BLaER1 treated with 17β-estradiol and CSF1 and Interleukin-3, amounts not matched to agents 10 nM and 100 nM (cell line): ENCODE data around the gene HMGCLL1.

ENCODE experiments used
- H3K27ac ChIP-seq, 11 experiments: shearing (Covaris generic); formaldehyde crosslinking; 2 replicates each; pipeline ENCODE4 v1.8.1; 2022
- H3K27me3 ChIP-seq, 11 experiments: shearing (Covaris generic); formaldehyde crosslinking; 2 replicates each; pipeline ENCODE4 v1.8.1; 2022
- H3K36me3 ChIP-seq, 11 experiments: shearing (Covaris generic); formaldehyde crosslinking; 2 replicates each; pipeline ENCODE4 v1.8.1; 2022
- H3K4me1 ChIP-seq, 10 experiments: shearing (Covaris generic); formaldehyde crosslinking; 2 replicates each; pipeline ENCODE4 v1.8.1; 2022
- H3K4me2 ChIP-seq, 11 experiments: shearing (Covaris generic); formaldehyde crosslinking; 2 replicates each; pipeline ENCODE4 v1.8.1; 2022
- H3K4me3 ChIP-seq, 10 experiments: shearing (Covaris generic); formaldehyde crosslinking; 2 replicates each; pipeline ENCODE4 v1.8.1; 2022
- H3K9ac ChIP-seq, 11 experiments: shearing (Covaris generic); formaldehyde crosslinking; 2 replicates each; pipeline ENCODE4 v1.8.1; 2022
- H3K9me3 ChIP-seq, 11 experiments: shearing (Covaris generic); formaldehyde crosslinking; replicated peaks in 1 of 11; 2 replicates each; pipeline ENCODE4 v1.8.1; 2022
- H4K20me1 ChIP-seq, 11 experiments: shearing (Covaris generic); formaldehyde crosslinking; 2 replicates each; pipeline ENCODE4 v1.8.1; 2022
- Cebpa-rat ChIP-seq, 11 experiments: shearing (Covaris generic); IDR thresholded peaks; 2 replicates each; pipeline ENCODE4 v1.8.1; 2022

The HMGCLL1 gene

DNA sequence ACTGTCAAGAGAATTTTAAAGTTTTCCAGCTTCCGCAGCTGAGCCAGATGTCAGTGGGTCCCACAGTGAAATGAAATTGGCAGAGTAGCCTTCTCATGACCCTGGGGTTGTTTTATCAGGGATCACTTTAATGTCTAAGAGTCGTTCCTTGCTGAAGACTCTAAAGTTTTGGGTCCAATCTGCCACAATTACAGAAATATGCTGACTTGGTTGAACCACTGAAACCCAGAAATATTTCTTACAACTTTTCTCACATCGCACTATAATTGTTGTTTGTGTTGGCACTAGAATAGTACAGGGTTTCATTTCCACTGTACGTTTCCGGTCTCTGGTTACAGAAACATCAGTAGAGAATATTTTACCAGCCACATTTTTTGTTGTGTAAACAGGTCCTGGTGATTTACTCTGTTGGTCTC is 109.0 kb downstream of the HMGCLL1 start:
- no peaks in the 10 kb centered on the region for H4K20me1 ChIP-seq

DNA sequence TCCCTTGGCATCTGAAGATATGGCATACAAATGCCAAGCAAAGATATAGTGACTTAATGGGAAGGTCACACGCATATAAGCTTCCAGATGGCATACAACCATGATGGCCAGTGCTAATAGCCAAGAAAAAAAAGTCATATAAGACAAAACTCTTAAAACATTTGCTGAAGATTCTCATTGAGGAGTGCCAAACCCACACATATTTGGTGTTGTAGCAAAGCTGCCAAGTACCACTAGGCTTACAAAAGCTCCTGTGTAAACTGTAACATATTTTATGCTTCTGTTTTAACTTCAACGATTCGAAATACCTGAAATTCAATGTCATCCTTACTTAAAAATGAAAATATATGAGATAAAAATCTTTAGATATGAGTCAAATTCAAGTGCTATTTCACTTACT is 123.0 kb downstream of the HMGCLL1 start:
- no peaks in the 10 kb centered on the region for H3K36me3 ChIP-seq
- no peaks in the 10 kb centered on the region for H3K27me3 ChIP-seq
- H3K4me1 ChIP-seq, result no peaks in the 10 kb centered on the region
- H3K4me2 ChIP-seq, result no peak overlapping the region
- H3K9me3 ChIP-seq, result no peaks in the 10 kb centered on the region
- no peak overlapping the region for H3K27ac ChIP-seq
- no peaks in the 10 kb centered on the region for H4K20me1 ChIP-seq
- no peak overlapping the region for H3K4me3 ChIP-seq
- no peak for TF ChIP-seq Cebpa-rat (IDR thresholded peaks at IDR 0.05)
- no peak overlapping the region for H3K9ac ChIP-seq

More for the DNA sequence above, 109.0 kb downstream of the HMGCLL1 start:
- TF ChIP-seq Cebpa-rat (IDR thresholded peaks at IDR 0.05), result no peak
- peak overlapping the region; percentile 15 to 50 (median 27); a peak in 14 of 22 replicates for H3K4me2 ChIP-seq
- no peak overlapping the region for H3K27ac ChIP-seq
- no peak overlapping the region for H3K4me3 ChIP-seq
- H3K9ac ChIP-seq, result no peak overlapping the region
- H3K36me3 ChIP-seq, result no peaks in the 10 kb centered on the region
- H3K27me3 ChIP-seq, result no peaks in the 10 kb centered on the region
- H3K4me1 ChIP-seq, result peaks cover 0 to 15% (median 7%) of the 10 kb centered on the region in 10 experiments; a peak in 8 of 20 replicates
- H3K9me3 ChIP-seq, result peaks cover 0 to 13% (median 8%) of the 10 kb centered on the region in 11 experiments; a peak in 4 of 22 replicates

DNA sequence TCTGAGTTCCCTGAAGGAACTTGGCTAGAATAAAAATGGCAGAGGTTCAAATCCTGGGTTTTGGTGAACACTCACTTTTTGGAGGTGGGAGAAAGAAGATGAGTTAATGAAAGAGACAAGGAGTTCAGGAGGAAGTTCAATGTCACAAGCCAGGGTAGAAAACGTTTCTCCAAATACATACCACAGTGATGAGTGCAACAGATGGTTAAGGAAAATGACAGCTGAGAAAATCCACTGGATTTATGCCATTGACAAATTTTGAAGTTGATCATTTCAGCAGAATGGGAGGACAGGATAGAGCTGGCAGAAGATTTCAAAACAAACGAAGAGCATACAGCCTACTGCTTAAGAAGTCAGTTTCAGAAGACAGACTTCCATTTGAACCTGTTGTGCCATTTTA is 129.0 kb downstream of the HMGCLL1 start:
- Histone ChIP-seq H3K36me3 (no peaks in the 10 kb centered on the region), H3K9me3 (no peaks in the 10 kb centered on the region), H3K4me1 (no peaks in the 10 kb centered on the region), H4K20me1 (no peaks in the 10 kb centered on the region), H3K27me3 (no peaks in the 10 kb centered on the region), H3K9ac (no peak overlapping the region), H3K27ac (no peak overlapping the region), H3K4me2 (no peak overlapping the region), H3K4me3 (no peak overlapping the region)
- TF ChIP-seq Cebpa-rat (IDR thresholded peaks at IDR 0.05), result no peak

DNA sequence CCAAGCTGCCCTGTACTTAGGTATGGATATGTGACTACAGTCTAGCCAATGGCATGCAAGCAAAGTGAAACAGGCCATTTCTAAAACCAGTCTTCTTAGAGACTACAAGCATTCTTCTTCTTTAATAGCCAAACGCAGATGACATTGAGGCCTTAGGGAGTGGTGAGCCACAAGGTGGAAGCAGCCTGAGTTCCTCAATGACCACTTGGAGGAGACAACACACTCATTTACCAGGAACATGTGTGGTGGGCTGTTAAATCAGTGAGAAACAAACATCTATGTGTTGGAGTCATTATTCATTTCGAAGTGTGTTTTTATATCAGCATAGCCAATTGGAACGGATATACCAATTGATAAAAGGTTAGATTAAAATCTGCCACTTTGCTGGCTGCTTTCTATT is 129.8 kb downstream of the HMGCLL1 start:
- Histone ChIP-seq H3K27ac (no peak overlapping the region), H3K27me3 (no peaks in the 10 kb centered on the region), H3K9ac (no peak overlapping the region), H3K4me1 (no peaks in the 10 kb centered on the region), H3K9me3 (no peaks in the 10 kb centered on the region), H4K20me1 (no peaks in the 10 kb centered on the region), H3K4me2 (no peak overlapping the region), H3K36me3 (no peaks in the 10 kb centered on the region), H3K4me3 (no peak overlapping the region)
- no peak for TF ChIP-seq Cebpa-rat (IDR thresholded peaks at IDR 0.05)

DNA sequence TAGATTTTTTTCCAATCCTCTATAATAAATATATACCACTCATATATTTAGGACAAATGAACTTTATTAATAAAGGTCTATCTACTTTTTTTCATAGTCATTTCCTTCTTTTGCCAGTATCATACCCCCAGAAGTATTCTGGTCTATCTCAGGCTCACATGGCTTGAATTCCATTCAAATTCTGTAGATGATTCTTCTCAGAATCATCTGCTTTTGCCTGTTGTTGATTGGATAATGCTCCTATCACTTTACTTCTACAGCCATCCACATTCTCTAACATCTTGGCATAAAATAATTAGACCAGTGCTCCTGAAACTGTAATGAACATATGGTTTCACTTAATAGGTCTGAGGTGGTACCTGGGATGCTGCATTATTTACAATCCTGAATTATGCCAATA is 130.5 kb downstream of the HMGCLL1 start:
- no peak overlapping the region for H3K4me2 ChIP-seq

DNA sequence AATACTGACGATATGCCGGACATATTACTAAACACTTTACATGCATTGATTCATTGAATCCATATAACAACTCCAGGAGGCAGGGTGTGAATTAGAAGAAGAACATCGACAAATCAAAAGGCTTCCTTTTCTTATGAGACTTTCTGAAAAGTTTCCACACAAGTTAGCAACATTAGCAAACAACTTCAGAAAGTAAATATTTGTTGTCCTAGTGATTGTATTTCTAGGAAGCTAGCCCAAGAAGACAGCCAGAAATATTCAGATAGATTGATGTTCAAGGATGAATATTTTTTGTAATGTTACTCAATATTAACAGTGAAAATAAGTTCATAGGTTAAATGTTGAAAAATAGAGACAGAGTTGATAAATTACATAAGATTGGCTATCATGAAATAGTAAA is 131.1 kb downstream of the HMGCLL1 start:
- Histone ChIP-seq H3K9ac (no peak overlapping the region), H3K4me3 (no peak overlapping the region), H3K4me2 (no peak overlapping the region), H3K36me3 (no peaks in the 10 kb centered on the region), H3K4me1 (no peaks in the 10 kb centered on the region), H3K9me3 (no peaks in the 10 kb centered on the region), H4K20me1 (no peaks in the 10 kb centered on the region), H3K27me3 (no peaks in the 10 kb centered on the region), H3K27ac (no peak overlapping the region)
- no peak for TF ChIP-seq Cebpa-rat (IDR thresholded peaks at IDR 0.05)

More for the DNA sequence above, 130.5 kb downstream of the HMGCLL1 start:
- no peaks in the 10 kb centered on the region for H3K9me3 ChIP-seq
- H3K9ac ChIP-seq, result no peak overlapping the region
- H3K36me3 ChIP-seq, result no peaks in the 10 kb centered on the region
- no peaks in the 10 kb centered on the region for H4K20me1 ChIP-seq
- H3K27ac ChIP-seq, result no peak overlapping the region
- TF ChIP-seq Cebpa-rat (IDR thresholded peaks at IDR 0.05), result no peak
- H3K4me1 ChIP-seq, result no peaks in the 10 kb centered on the region
- H3K4me3 ChIP-seq, result no peak overlapping the region
- no peaks in the 10 kb centered on the region for H3K27me3 ChIP-seq

DNA sequence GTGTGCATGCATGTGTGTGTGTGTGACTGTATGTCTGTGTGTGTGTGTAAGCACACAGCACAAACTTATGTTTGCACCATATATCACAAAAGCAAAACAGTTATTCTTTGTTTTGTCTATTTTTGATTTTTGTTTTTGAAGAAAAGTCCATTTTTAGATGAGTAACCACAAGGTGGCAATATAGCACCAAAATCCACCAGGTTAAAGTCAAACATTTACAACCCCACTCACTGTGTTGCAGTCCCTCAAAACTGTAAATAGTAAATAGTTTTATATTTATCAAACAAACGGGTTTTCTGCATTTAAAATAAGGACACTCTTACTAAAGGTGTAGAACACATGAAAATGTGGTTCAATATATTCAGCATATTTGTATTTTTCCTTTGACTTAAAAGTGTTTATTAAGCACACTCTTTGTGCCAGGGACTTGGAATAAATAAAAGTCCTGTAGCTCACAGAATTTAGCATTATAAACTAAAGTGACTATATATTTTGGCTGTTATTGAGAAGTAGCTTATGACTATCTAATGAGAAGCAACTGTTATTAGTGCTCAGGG is 133.3 kb downstream of the HMGCLL1 start:
- no peak overlapping the region for H3K4me2 ChIP-seq
- H3K27me3 ChIP-seq, result no peaks in the 10 kb centered on the region
- no peak for TF ChIP-seq Cebpa-rat (IDR thresholded peaks at IDR 0.05)
- no peaks in the 10 kb centered on the region for H3K4me1 ChIP-seq
- H3K9me3 ChIP-seq, result no peaks in the 10 kb centered on the region
- H3K4me3 ChIP-seq, result no peak overlapping the region
- H4K20me1 ChIP-seq, result no peaks in the 10 kb centered on the region
- no peak overlapping the region for H3K27ac ChIP-seq
- no peak overlapping the region for H3K9ac ChIP-seq
- no peaks in the 10 kb centered on the region for H3K36me3 ChIP-seq

DNA sequence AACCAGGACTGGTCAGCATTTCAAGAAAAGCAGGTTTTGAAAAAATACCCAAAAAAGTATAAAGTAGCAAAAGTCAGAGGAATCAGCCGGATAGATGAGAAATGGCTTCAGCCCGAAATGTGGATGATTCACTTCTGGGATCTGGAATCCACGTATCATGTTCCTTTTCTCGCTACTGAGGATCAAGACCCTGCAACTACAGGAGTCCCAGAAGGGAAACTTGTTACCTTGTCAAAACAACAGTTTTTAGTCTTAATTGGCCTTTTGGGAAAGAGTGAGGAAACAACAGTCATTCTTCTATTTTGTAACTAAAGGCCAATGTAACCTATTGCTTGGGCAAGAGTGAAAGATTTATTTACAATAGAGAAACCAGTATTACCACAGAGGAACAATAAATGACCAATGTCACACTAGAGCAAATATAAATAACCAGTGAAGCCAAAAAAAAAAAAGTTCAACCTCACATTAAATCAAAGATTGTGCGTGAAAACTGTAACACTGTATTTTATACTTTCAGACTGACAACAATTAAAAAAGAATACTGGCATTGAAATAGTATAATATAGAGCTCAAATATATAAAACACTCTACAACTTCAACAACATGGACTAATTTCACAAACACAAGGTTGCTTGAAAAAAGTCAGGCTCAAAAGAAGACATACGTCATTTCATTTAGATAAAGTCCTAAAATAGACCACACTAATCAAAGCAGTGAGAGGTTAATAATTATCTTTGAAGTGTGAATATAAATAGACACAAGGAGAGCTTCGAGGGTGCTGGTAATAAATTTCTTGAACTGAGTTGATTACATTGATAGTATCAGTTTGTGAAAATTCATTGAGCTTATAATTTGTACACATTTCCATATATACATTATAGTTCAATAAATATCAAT is 135.5 kb downstream of the HMGCLL1 start:
- H3K27me3 ChIP-seq, result no peaks in the 10 kb centered on the region
- H3K9me3 ChIP-seq, result no peaks in the 10 kb centered on the region
- no peak overlapping the region for H3K4me3 ChIP-seq
- H3K4me2 ChIP-seq, result no peak overlapping the region
- peaks cover 0 to 9% (median 0%) of the 10 kb centered on the region in 10 experiments; a peak in 3 of 20 replicates for H3K4me1 ChIP-seq
- H3K27ac ChIP-seq, result no peak overlapping the region
- TF ChIP-seq Cebpa-rat (IDR thresholded peaks at IDR 0.05), result no peak
- no peaks in the 10 kb centered on the region for H4K20me1 ChIP-seq
- H3K9ac ChIP-seq, result no peak overlapping the region
- H3K36me3 ChIP-seq, result no peaks in the 10 kb centered on the region

DNA sequence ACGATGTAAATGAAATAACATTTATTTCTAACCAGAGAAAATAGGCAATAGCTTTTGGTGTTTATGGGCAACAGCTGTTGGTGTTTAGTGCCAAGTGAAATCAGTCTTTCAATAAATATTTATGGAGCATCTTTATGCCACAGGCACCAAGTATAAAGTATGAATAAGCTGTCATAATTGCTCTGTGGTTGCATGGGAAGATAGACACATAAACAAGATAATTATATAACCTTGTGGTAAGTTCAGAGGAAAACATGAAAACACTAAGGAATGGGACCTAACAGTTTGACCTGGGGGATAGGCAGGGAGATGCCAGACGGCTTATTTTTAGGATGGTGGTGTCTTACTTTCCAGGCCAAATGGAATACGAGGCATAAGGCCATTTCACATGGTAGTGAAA is 140.8 kb downstream of the HMGCLL1 start:
- H3K4me2 ChIP-seq, result no peak overlapping the region
- H3K9me3 ChIP-seq, result no peaks in the 10 kb centered on the region
- no peaks in the 10 kb centered on the region for H3K36me3 ChIP-seq
- no peak overlapping the region for H3K4me3 ChIP-seq
- TF ChIP-seq Cebpa-rat (IDR thresholded peaks at IDR 0.05), result no peak
- H3K4me1 ChIP-seq, result peaks cover 0 to 9% (median 0%) of the 10 kb centered on the region in 10 experiments; a peak in 5 of 20 replicates
- H3K27me3 ChIP-seq, result no peaks in the 10 kb centered on the region
- no peaks in the 10 kb centered on the region for H4K20me1 ChIP-seq
- H3K9ac ChIP-seq, result no peak overlapping the region
- no peak overlapping the region for H3K27ac ChIP-seq

DNA sequence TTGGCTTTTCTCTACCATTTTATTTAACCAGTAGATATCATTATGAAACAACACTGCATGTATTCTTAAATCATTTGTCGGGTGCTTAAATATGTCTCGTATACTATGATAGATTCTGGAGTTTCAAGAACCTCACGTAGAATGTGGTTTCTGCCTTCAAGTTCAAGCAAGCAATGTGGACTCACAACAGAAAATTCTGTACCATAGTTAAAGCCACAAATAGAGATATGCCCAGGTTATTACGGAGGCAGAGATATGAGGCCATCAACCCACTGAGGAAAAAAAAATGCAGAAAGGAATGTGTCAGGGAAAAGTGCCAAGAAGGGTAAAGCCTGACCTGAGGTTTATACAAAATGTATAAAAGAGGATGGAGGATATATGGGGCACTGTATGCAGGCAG is 141.9 kb downstream of the HMGCLL1 start:
- no peaks in the 10 kb centered on the region for H4K20me1 ChIP-seq
- no peak overlapping the region for H3K4me2 ChIP-seq
- no peaks in the 10 kb centered on the region for H3K36me3 ChIP-seq
- no peak for TF ChIP-seq Cebpa-rat (IDR thresholded peaks at IDR 0.05)
- H3K4me3 ChIP-seq, result no peak overlapping the region
- H3K27me3 ChIP-seq, result no peaks in the 10 kb centered on the region
- no peaks in the 10 kb centered on the region for H3K9me3 ChIP-seq
- no peak overlapping the region for H3K27ac ChIP-seq
- peaks cover 0 to 9% (median 0%) of the 10 kb centered on the region in 10 experiments; a peak in 5 of 20 replicates for H3K4me1 ChIP-seq
- no peak overlapping the region for H3K9ac ChIP-seq
